Right atrium auricular region (tissue), 2 donors: ENCODE data around the gene COMT. TPM values are rescaled to one million over a fixed set of nuclear protein-coding genes. Genes with fewer than 3 reads are reported as not detected.

Source experiments
- DNase-seq: peaks from one replicate; pipeline ENCODE4 v3.0.0-alpha.2; 2019; ENCODE audit warnings: low spot score
- H3K27ac ChIP-seq, 2 donors: fragments of 200-600 bp; sonication (generic); 1 replicate in 1 of 2; 2 replicates in 1 of 2; pipeline ENCODE4 v1.5.1; 2016 to 2019
- H3K27me3 ChIP-seq, 2 donors: fragments of 200-600 bp; sonication (generic); one replicate each; pipeline versions ENCODE4 v1.5.1 to v1.6.0; 2017 to 2019
- H3K36me3 ChIP-seq: fragments of 200-600 bp; sonication (generic); one replicate; pipeline ENCODE4 v1.5.1; 2016
- H3K4me1 ChIP-seq, 2 donors: fragments of 200-600 bp; sonication (generic); one replicate each; pipeline versions ENCODE4 v1.5.1 to v1.6.0; 2017 to 2019
- H3K4me3 ChIP-seq, 2 donors: fragments of 200-600 bp; sonication (generic); 1 replicate in 1 of 2; 2 replicates in 1 of 2; pipeline ENCODE4 v1.5.1; 2017 to 2019; ENCODE audit warnings: mild to moderate bottlenecking in 1 of 2, moderate library complexity in 1 of 2
- H3K9me3 ChIP-seq, 2 donors: fragments of 200-600 bp; sonication (generic); one replicate each; pipeline ENCODE4 v1.5.1; 2019
- total RNA-seq, 2 donors: library from RNA; depleted of rRNA; stranded (reverse); fragments of >200 nt; gene quantifications; one replicate each; pipeline ENCODE4 v1.1.0, GENCODE V29; 2016
- TF ChIP-seq, protein P1 (sequence below), 2 donors: fragments of 200-600 bp; sonication (generic); IDR thresholded peaks; one replicate each; pipeline ENCODE4 v1.5.1; 2019; ENCODE audit warnings: antibody characterized with exemption in 2 of 2

Gene COMT
- total RNA-seq, 2 donors from 2014 or later = 142 to 195 TPM

DNA sequence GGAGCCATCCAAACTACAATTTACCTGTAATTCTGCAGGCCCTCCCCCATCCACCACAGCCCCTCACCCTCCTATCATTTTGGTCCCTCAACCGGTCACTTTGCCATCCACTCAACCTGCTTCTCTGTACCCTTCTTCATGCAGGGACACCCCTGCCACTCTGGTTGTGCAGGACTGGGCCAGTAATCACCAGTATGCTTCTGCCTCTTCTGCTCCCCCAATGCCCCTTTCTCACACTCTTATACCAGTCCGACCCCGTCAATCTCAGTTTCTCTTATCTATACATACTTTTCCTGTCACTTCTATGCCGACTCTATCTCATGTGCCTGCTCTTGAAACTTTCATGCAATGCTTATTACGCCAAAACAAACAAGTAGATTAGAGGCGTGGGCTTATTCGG, 5.1 kb upstream of the COMT start:
- Histone ChIP-seq H3K36me3 (no peaks in the 10 kb centered on the region), H3K9me3 (no peaks in the 10 kb centered on the region), H3K4me3 (no peak overlapping the region), H3K27me3 (no peaks in the 10 kb centered on the region), H3K4me1 (peaks cover 0 to 21% of the 10 kb centered on the region in 2 donors), H3K27ac (no peak overlapping the region)
- TF ChIP-seq, protein P1, sequence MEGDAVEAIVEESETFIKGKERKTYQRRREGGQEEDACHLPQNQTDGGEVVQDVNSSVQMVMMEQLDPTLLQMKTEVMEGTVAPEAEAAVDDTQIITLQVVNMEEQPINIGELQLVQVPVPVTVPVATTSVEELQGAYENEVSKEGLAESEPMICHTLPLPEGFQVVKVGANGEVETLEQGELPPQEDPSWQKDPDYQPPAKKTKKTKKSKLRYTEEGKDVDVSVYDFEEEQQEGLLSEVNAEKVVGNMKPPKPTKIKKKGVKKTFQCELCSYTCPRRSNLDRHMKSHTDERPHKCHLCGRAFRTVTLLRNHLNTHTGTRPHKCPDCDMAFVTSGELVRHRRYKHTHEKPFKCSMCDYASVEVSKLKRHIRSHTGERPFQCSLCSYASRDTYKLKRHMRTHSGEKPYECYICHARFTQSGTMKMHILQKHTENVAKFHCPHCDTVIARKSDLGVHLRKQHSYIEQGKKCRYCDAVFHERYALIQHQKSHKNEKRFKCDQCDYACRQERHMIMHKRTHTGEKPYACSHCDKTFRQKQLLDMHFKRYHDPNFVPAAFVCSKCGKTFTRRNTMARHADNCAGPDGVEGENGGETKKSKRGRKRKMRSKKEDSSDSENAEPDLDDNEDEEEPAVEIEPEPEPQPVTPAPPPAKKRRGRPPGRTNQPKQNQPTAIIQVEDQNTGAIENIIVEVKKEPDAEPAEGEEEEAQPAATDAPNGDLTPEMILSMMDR (IDR thresholded peaks at IDR 0.05) = no peak
- DNase-seq = no peak

DNA sequence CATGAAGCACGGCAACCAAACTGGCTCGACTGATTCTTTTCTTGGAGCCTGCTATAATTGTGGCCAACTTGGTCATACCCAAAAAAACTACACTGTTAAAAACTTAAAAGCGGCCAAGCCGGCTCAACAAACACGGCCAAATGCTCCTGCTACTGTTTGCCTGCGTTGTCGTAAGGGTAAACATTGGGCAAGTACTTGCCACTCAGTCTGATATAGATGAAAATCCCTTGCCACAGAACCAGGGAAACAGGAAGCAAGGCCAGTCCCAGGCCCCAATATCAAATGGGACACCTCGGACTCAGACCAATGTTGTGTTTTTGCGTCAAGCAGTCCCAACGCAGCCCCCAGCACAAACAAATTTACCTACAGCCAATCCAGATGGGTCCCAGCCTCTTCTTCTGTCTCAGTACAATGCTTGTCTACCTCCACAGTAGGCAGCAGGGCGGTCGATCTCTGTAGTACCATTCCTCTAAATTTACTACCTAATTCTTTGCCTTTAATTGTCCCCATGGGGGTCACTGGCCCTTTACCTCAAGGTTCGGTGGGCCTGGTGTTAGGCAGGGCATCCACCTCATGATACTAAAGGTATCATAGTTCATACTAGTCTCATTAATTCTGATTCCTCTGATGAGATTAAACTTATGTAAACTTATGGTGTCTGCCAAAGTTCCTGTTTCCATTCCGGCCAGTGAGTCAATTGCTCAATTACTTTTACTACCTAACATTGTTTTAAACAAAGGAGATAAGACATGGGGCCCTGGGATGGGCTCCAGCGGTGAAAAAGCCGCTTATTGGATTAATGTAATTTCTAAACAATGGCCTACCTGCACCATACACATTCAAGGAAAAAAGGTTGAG, 3.7 kb upstream of the COMT start:
- H3K4me1 ChIP-seq = peaks cover 0 to 26% of the 10 kb centered on the region in 2 donors
- DNase-seq = no peak
- no peak overlapping the region for H3K27ac ChIP-seq
- H3K27me3 ChIP-seq = no peaks in the 10 kb centered on the region
- H3K36me3 ChIP-seq = no peaks in the 10 kb centered on the region
- TF ChIP-seq, protein P1 (IDR thresholded peaks at IDR 0.05) = no peak
- H3K4me3 ChIP-seq = no peak overlapping the region
- H3K9me3 ChIP-seq = no peaks in the 10 kb centered on the region

DNA sequence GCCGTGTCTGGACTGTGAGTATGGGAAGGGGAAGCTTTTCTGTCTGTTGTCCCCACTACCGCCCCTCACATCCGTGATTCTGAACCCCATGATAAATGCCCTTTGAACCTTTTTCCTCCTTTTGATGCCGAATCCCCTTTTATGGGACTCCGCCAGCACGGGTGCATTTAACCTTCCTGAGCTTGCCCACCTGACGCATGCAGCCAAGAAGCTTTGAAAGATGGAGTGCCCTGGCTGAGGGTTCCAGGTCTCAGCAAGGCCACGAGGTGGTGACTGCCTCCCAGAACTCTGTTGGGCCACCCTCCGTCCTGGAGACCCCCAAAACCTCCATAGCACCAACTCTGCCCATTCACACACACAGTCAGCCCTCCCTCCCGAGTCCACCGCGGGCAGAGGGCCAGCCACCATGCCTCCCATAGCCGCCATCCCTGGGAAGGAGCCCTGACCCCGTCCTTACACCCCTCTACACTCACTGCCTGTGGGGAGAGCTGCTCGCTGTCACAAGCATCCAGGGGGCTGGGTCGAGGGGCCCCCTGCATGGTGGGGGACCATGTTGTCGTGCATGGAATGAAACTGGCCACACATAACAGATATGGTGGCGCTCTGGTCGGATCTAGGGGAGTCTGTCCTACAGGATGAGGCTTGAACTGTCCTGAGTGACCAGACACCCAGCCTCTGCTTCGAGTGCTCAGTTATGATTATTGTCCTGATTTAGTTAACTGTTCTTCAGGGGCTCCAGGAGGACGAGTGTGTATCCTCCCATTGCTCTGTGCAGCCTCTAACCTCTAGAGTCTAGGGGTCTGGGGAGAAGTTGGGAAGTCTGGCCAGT, 822 bp upstream of the COMT start:
- peaks cover 0 to 39% of the 10 kb centered on the region in 2 donors for H3K4me1 ChIP-seq
- peak overlapping the region; percentile 97 for H3K27ac ChIP-seq

DNA sequence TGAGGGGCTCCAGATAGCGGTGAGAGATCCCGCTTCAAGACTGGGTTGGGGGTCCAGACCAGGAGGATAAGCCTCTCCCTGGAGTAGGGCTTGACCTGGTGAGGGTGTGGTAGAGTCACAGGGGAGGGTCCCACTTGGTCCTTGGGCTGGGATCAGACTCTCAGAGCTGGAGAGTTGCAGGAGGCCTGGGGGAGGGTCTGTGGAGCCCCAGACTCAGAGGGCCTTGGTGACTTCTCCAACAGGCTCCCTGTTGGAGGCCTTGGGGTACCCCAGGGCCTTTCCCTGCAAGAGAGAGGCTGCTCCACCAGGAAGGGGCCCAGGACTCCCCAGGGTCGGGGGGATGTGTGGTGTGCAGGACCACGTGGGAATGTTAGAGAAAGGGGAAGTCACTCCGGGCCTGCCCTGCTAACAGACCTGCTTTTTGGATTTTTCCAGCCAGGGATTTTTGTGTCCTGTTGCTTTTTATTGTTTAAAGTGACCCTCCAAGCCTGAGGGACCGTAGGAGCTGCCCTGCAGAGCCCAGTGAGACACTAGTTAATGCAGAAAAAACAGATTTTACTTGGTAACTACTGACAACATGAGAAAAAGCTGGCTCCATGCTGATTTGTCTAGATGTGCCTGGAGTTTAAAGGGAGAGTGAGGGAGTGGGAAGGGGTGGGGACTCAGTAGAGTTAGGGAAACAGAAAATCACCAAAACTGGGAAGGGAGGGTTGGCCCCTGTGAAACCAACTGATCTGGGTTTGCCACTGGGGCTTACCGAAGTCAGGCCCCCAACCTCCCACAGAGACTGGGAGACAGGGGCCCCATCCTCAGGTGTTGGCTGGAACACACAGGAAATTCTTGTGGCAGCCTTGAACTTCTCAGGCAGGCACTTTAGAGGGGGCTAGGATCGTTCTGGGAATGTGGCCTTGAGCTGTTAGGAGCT, 847 bp downstream of the COMT start:
- no peak for DNase-seq
- Histone ChIP-seq H3K27me3 (no peaks in the 10 kb centered on the region), H3K4me1 (peaks cover 0 to 45% of the 10 kb centered on the region in 2 donors), H3K36me3 (no peaks in the 10 kb centered on the region), H3K9me3 (no peaks in the 10 kb centered on the region), H3K4me3 (peak overlapping the region; percentile 71 to 94), H3K27ac (peak overlapping the region; percentile 97)
- TF ChIP-seq, protein P1 (IDR thresholded peaks at IDR 0.05) = no peak

More for the DNA sequence above, 822 bp upstream of the COMT start:
- no peak for DNase-seq
- Histone ChIP-seq H3K4me3 (peak overlapping the region; percentile 71 to 94), H3K36me3 (no peaks in the 10 kb centered on the region), H3K9me3 (no peaks in the 10 kb centered on the region), H3K27me3 (no peaks in the 10 kb centered on the region)
- TF ChIP-seq, protein P1 (IDR thresholded peaks at IDR 0.05) = no peak
